ENCODE measurements around the gene ZNF678.

DNA sequence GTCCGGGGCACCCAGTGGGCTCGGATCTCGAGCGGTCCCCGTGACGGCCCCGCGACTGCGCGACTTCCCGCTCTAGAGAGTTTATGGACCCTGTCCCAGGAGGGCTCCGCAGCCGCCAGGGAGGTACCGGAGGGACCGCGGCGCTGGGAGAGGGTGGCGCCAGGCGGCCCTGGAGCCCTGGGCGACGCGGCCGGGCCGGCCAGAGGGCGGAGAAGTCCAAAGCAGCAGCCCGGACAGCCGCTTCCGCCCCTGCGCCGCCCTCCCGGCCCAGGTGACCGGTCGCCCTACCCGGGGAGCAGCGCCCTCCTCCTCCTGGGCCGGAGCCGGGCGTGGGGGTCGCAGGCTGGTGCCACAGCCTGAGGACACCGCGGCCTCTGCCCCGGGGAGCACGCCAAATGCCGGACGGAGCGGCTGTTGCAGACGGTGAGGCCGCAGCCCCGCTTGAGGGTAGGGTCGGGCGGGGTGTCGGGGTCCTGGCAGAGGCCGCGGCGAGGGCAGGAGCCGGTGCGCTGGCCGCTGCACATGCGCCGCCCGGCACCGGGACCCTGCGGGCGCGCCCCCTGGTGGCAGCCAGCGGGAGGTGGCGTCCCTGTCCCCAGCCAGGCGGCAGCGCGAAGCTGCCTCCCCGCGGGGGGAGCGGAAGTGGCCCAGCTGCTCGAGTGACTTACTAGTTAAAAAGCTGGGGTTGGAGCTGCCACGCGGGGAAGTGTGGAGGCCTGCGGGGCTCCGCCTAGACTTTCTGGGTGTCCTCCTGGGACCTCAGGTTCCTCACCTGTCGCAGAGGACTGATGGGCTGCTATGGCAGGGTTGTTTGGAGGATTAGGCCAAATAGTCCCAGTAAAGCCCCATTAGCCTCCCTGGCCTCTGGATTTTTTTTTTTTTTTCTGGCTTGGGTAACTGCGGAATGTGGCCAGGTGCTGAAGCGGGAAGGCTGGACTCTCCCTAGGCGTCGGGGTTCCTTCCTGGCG lies 20.9 kb upstream of the ZNF678 start:
- TF ChIP-seq, protein P1, sequence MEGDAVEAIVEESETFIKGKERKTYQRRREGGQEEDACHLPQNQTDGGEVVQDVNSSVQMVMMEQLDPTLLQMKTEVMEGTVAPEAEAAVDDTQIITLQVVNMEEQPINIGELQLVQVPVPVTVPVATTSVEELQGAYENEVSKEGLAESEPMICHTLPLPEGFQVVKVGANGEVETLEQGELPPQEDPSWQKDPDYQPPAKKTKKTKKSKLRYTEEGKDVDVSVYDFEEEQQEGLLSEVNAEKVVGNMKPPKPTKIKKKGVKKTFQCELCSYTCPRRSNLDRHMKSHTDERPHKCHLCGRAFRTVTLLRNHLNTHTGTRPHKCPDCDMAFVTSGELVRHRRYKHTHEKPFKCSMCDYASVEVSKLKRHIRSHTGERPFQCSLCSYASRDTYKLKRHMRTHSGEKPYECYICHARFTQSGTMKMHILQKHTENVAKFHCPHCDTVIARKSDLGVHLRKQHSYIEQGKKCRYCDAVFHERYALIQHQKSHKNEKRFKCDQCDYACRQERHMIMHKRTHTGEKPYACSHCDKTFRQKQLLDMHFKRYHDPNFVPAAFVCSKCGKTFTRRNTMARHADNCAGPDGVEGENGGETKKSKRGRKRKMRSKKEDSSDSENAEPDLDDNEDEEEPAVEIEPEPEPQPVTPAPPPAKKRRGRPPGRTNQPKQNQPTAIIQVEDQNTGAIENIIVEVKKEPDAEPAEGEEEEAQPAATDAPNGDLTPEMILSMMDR (IDR thresholded peaks at IDR 0.05; ENCODE audit: low read depth, low read length), result no peak
- no peak for TF ChIP-seq EZH2phosphoT487 (IDR thresholded peaks at IDR 0.05; ENCODE audit: low read depth)

Data from OCI-LY3 (cell line).